ENCODE results near the gene MAGI1.

MAGI1 gene

DNA sequence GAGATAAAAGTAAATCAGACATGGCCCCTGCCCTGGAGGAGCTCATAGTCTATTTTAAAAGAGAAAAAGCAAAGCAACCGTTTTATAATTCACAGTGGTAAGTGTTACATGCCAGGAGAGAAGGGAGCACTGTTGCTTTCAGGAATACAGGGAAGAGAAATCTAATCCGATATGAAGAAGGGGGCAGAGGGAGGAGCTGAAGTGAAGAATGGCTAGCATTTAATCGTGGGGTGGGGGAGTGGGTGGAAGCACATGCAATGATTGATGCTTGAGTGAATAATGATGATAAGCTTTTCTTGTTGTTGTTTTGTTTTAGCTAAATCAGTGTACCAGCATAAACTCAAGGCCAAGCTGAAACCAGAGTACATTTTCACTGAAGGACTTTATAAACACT is 629.5 kb downstream of the MAGI1 start:
- no peak overlapping the region for H3K4me3 ChIP-seq (ENCODE audit: low read length)
- no peak for DNase-seq (ENCODE audit: low read depth)
- no peak for TF ChIP-seq CTCF (IDR thresholded peaks at IDR 0.05; ENCODE audit: insufficient read depth, low read depth, low read length, missing control alignments)

- no peak overlapping the region for H3K4me3 ChIP-seq (ENCODE audit: low read length)
- DNase-seq (ENCODE audit: low read depth), result no peak
- TF ChIP-seq CTCF (IDR thresholded peaks at IDR 0.05; ENCODE audit: insufficient read depth, low read depth, low read length, missing control alignments), result no peak
Observed at GRCh38 chr3:65408531-65409175, 630.1 kb downstream of the MAGI1 start.

DNA sequence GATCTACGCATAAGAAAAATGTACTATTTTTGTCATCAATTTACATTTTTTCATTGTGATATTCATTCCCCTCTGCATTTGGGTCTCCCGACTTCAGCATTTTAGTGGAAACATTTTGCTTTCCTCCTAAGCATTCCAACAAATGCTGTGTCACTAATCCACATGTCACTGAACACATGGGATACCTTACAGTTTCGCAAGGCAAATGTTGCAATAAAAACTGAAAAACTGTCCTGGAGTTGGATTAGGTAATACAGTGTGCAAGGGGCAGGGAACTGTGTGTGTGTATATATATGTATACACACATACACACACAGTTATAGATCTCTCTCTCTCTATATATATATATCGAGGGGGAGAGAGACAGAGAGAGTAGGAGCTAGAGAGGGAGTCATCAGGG is 632.2 kb downstream of the MAGI1 start:
- no peak for TF ChIP-seq CTCF (IDR thresholded peaks at IDR 0.05; ENCODE audit: insufficient read depth, low read depth, low read length, missing control alignments)
- H3K4me3 ChIP-seq (ENCODE audit: low read length), result no peak overlapping the region
- peak; percentile 64 for DNase-seq (ENCODE audit: low read depth)

DNA sequence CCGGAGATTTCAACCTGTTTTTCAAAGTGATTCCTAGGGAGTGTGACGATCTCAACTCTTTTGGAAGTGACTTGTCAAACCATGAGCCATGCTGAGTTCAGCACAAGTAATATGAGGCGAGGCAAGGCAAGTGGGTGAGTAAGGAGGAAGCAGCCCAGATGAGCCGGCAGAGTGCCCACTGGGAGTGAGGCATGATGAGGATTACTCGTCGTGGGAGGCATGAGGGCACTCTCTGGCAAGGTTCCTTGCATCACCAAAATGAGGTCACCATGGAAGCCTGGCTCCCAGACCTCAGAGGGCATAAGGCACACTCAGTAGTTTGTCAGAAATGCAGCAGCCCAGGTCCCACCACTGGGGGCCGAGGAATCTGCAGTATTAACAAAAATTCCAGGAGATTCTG is 636.1 kb downstream of the MAGI1 start:
- DNase-seq (ENCODE audit: low read depth), result peak; percentile 97
- no peak for TF ChIP-seq CTCF (IDR thresholded peaks at IDR 0.05; ENCODE audit: insufficient read depth, low read depth, low read length, missing control alignments)
- H3K4me3 ChIP-seq (ENCODE audit: low read length), result no peak overlapping the region

- DNase-seq (ENCODE audit: low read depth), result no peak
- TF ChIP-seq CTCF (IDR thresholded peaks at IDR 0.05; ENCODE audit: insufficient read depth, low read depth, low read length, missing control alignments), result no peak
- H3K4me3 ChIP-seq (ENCODE audit: low read length), result no peak overlapping the region
Observed at GRCh38 chr3:65401359-65402305, 637.1 kb downstream of the MAGI1 start.

DNA sequence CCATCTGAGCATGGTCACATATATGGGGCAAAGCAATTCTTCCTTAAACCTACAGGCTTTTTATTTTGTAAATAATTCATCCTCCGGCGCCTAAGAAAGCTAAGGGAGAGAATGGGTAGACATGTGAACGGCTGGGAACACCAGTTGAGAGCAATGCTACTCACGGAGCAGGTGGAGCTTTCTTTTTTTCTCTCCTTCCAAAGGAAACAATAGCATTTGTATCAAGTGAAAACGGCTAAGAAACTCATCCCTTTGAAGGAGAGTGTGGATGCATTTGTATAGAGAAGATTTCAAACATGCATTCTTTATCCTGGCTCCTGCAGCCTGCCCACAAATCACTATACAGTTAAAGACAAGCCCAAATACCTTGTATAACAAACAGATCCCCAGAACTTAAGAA is 637.8 kb downstream of the MAGI1 start:
- no peak for TF ChIP-seq CTCF (IDR thresholded peaks at IDR 0.05; ENCODE audit: insufficient read depth, low read depth, low read length, missing control alignments)
- H3K4me3 ChIP-seq (ENCODE audit: low read length), result no peak overlapping the region
- DNase-seq (ENCODE audit: low read depth), result no peak

Measured in epithelial cell of esophagus (primary cell).